ENCODE results near the gene FAM53B.

Gene FAM53B

DNA sequence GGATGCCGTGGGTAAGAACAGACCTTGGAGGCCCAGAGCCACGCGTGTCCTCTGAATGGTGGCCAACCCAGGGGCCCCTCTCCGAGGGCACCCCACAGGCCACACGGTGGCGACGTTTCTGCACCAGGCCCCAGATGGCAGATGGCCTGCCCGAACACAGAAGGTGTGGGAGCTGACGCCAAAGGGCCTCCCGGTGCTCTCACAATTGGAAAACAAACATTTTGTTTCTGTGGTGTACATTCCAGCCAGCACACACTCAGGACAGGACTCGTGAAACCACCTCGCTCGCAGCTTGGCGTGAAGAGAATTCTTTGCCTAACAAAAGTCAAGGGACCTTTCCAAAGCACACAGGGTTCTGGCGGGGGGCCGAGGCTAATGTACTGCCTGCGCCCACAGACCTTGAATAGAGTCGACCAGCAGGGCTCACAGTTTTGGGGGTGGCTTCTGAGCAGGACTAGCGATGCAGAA lies 112.1 kb downstream of the FAM53B start:
- DNase-seq (ENCODE audit: low read depth), result peak; percentile 28
- no peak overlapping the region for H3K4me3 ChIP-seq (ENCODE audit: control insufficient read depth, low read depth, low read length)
- TF ChIP-seq, protein P1, sequence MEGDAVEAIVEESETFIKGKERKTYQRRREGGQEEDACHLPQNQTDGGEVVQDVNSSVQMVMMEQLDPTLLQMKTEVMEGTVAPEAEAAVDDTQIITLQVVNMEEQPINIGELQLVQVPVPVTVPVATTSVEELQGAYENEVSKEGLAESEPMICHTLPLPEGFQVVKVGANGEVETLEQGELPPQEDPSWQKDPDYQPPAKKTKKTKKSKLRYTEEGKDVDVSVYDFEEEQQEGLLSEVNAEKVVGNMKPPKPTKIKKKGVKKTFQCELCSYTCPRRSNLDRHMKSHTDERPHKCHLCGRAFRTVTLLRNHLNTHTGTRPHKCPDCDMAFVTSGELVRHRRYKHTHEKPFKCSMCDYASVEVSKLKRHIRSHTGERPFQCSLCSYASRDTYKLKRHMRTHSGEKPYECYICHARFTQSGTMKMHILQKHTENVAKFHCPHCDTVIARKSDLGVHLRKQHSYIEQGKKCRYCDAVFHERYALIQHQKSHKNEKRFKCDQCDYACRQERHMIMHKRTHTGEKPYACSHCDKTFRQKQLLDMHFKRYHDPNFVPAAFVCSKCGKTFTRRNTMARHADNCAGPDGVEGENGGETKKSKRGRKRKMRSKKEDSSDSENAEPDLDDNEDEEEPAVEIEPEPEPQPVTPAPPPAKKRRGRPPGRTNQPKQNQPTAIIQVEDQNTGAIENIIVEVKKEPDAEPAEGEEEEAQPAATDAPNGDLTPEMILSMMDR (conservative IDR thresholded peaks at IDR 0.05; ENCODE audit: control insufficient read depth, insufficient read depth, low read depth, low read length), result peak; percentile 24

DNA sequence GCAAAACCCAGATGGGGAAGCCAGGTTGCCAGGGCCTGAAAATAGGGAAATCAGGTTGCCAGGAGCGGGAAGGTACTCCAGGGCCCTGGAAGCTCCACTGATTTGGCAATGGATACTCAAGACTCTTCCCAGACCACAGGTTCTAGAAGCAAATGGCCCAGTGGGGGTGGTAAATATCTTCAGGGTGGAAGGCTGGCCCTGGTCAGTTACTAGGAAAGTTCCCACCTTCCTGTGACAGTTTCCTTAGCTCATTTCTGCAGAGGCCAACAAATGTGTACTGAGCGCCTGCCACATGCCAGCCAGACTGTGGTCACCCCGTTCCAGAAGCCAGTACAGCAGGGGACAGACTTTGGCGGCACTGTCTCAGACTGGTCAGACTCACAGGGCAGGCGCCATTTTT lies 113.6 kb downstream of the FAM53B start:
- no peak overlapping the region for H3K4me3 ChIP-seq (ENCODE audit: control insufficient read depth, low read depth, low read length)
- no peak for DNase-seq (ENCODE audit: low read depth)
- TF ChIP-seq, protein P1 (conservative IDR thresholded peaks at IDR 0.05; ENCODE audit: control insufficient read depth, insufficient read depth, low read depth, low read length), result no peak

DNA sequence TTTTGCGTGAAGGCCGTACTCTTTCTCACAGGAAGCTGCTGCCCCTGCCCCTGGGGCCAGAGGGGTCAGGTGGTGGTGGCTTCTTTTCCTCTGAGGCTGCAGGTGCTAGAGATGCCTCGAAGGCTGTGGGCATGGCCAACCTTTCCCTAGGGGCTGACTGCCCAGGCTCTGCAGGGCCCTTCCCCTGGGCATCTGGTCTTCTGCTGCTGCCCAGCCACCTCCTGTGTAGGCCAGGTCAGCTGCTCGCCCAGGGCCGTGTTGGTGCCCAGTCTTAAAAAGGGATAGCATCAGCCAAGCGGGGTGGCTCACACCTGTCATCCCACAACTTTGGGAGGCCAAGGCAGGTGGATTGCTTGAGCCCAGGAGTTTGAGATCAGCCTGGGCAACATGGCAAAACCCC lies 114.3 kb downstream of the FAM53B start:
- TF ChIP-seq, protein P1 (conservative IDR thresholded peaks at IDR 0.05; ENCODE audit: control insufficient read depth, insufficient read depth, low read depth, low read length), result no peak
- no peak overlapping the region for H3K4me3 ChIP-seq (ENCODE audit: control insufficient read depth, low read depth, low read length)
- DNase-seq (ENCODE audit: low read depth), result no peak

DNA sequence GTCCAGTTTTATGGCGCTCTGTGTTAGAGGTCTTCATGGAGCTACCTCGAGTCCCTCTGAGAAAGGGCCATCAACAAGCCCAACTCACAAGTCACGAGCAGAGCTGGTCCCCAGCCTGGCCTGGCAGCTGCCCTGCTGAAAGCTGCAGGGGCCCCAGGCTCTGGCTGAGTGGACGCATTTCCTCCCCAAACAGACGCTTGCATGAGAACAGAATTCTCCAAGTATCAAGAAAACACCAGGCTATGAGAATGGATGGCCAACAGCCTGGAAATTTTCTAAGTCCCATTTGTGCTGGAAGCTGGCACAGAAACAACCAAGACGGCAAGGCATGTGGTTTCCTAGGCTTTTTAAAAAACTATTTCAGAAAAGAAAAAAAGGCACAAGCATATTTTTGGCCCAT lies 114.8 kb downstream of the FAM53B start:
- H3K4me3 ChIP-seq (ENCODE audit: control insufficient read depth, low read depth, low read length), result no peak overlapping the region
- TF ChIP-seq, protein P1 (conservative IDR thresholded peaks at IDR 0.05; ENCODE audit: control insufficient read depth, insufficient read depth, low read depth, low read length), result no peak
- no peak for DNase-seq (ENCODE audit: low read depth)

DNA sequence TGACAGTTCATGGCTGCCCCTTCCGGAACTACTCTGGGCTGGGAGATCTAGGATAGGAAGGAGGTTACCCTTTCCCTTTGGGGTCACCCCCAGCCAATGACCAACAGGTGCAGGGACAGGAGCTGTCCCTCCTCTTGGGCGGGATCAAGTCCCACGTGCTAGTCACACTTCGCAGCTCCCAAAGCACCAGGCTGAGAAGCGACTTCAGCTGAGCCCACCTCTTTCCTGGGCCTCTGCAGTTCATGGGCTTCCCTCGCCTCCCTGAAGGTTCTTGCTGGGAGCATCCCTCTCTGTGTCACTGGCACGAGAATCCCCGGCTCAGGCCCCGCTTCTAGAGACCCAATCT lies 115.5 kb downstream of the FAM53B start:
- no peak for DNase-seq (ENCODE audit: low read depth)
- TF ChIP-seq, protein P1 (conservative IDR thresholded peaks at IDR 0.05; ENCODE audit: control insufficient read depth, insufficient read depth, low read depth, low read length), result no peak
- no peak overlapping the region for H3K4me3 ChIP-seq (ENCODE audit: control insufficient read depth, low read depth, low read length)

DNA sequence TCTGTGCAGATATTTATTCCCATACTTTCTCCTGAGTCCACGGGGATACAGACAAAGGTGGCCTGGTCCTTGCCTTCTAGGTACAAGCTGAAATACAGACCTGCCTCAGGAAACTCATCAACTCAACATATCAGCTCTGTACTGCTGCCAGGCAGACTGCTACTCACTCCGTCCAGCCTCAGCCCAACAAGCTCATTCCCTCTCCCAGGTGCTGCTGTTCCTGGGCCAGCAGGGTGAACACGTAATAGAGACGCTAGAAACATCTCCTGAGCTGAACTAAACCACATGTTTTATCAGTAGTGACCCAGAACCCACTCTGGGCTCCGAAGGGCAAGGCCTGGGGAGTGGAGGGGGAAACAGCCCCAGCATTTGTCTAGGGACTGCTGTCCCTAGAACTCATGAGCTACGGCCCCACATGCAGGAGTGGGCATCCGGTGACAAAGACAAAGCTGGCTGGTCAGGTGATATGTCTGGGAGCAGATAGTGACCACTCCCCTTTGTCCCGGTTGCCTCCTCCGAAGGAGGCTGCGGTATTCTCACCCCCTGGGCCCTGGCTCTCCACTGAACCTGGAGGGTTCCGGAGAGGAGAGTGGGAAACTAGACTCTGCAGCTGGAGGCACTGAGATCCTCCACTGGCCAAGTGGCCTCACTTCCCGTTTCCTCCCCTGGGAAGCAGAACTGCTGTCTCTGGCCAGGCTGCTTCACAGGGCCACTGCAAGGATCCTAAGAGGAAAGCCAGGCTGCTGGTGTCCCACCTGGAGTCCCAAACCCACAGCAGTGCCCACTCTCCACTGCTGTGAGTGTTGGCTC lies 116.1 kb downstream of the FAM53B start:
- TF ChIP-seq, protein P1 (conservative IDR thresholded peaks at IDR 0.05; ENCODE audit: control insufficient read depth, insufficient read depth, low read depth, low read length), result no peak
- H3K4me3 ChIP-seq (ENCODE audit: control insufficient read depth, low read depth, low read length), result no peak overlapping the region
- DNase-seq (ENCODE audit: low read depth), result no peak
